GM20431 (cell line): ENCODE results near the gene CERS1.

Experiments
- in situ Hi-C: fragments of 300-500 bp; cut with MseI, MboI; formaldehyde crosslinking; loops from one replicate; pipeline ENCODE4 v1.15.0; 2020; ENCODE audit warnings: low sequenced_read_pairs; ENCODE audit not compliant: unreplicated experiment

CERS1 gene, protein sequence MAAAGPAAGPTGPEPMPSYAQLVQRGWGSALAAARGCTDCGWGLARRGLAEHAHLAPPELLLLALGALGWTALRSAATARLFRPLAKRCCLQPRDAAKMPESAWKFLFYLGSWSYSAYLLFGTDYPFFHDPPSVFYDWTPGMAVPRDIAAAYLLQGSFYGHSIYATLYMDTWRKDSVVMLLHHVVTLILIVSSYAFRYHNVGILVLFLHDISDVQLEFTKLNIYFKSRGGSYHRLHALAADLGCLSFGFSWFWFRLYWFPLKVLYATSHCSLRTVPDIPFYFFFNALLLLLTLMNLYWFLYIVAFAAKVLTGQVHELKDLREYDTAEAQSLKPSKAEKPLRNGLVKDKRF

DNA sequence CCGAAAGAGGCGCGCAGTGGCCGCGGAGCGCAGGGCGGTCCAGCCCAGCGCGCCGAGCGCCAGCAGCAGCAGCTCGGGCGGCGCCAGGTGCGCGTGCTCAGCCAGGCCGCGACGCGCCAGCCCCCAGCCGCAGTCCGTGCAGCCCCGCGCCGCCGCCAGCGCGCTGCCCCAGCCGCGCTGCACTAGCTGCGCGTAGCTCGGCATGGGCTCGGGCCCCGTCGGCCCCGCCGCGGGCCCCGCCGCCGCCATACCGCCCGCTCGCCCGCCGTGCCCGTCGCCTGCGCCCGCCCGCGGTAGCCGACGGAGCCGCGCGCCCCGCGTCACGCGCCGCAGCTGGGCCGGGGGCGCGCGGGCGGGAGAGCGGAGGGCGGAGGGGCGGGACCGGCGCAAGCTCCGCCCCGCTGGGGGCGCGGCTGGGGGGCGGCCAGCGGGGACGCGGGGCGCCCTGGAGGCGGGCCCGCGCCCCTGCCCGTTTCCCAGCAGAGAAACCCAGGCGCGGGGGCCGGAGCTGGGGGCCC, at the start of gene CERS1:
Gene CERS1 (minus strand): TSS at position 335 of the 518 bp plus-strand sequence. CDS start 86 bp downstream, at position 249.
- in situ Hi-C loops, result no loop called here

DNA sequence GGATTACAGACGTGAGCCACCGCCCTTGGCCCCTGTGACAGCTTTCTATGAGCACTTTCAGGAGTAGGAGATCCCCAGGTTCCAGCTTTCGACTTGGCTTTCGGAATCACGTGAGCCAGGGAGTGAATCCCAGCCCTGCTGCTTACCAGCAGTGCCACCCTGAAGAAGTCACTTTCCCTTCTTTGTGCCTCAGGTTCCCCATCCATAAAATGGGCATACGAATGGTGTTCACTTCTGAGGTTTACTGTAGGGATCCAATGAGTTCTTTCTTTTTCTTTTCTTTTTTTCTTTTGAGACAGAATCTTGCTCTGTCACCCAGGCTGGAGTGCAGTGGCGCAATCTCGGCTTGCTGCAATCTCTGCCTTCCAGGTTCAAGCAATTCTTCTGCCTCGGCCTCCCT, 49.3 kb upstream of the CERS1 start:
- in situ Hi-C loops, result no loop called here

GRCh38 chr19:18943465-18943864, 47.5 kb upstream of the CERS1 start:
- in situ Hi-C loops, result no loop called here

- in situ Hi-C loops, result no loop called here
Observed at GRCh38 chr19:18942692-18943091, 46.7 kb upstream of the CERS1 start.

- in situ Hi-C loops, result no loop called here
Observed at GRCh38 chr19:18941628-18942354, 45.8 kb upstream of the CERS1 start.

GRCh38 chr19:18940769-18941627, 45.0 kb upstream of the CERS1 start, which contains the start of gene HOMER3:
Gene HOMER3 (minus strand): TSS chr19:18941217. CDS start chr19:18938982, 2,235 bp downstream.
- in situ Hi-C loops, result no loop called here

GRCh38 chr19:18939922-18940768, 44.2 kb upstream of the CERS1 start:
- in situ Hi-C loops, result no loop called here

- in situ Hi-C loops, result no loop called here
Observed at GRCh38 chr19:18939163-18939562, 43.2 kb upstream of the CERS1 start.

DNA sequence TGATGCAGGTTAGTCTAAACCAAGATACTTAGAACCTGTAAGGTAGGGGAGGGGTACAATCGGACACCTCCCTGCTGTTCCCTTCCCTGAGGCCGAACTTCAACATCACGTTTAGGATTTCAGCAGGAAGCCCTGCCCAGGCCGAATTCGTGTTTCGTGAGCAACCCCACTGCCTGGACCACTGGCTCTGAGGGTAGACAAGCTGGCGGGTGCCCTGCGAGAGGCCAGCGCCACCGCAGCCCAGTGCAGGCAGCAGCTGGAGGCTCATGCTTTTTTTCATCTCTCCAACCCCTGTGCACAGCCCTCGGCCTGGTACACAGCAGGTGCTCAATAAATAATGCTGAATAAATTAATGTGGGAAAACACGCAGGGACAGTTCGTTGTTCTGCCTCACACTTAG, 37.3 kb upstream of the CERS1 start:
- in situ Hi-C loops, result no loop called here

DNA sequence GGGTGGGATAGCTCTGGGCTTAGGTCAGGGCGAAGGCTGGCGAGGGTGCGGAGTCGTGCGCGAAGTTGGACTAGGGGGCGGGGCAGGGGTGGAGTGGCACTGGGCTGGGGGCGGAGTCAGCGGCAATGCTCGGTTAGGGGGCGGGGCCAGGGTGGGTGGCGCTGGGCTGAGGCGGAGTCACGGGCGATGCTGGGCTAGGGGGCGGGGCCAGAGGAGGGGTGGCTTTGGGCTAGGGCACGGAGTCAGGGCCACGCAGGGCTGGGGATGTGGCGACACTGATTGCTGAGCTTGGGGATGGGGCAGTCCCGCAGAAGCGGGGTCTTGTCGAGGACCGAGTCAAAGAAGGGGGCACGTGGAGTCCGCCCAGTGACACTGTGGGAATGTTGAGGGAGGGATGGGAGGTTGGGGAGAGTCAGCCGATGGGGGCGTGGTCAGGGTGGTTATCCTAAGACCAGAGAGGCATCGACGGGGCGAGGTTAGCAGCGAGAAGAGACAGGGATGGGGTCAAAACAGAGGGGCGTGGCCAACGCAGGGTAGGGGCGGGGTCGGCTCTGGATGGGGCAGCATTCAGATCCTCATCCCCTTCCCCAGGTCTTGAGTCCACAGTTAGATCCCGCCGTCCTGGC, 36.4 kb upstream of the CERS1 start:
- in situ Hi-C loops, result no loop called here

- in situ Hi-C loops, result no loop called here
Observed at GRCh38 chr19:18931316-18932162, 35.6 kb upstream of the CERS1 start.

GRCh38 chr19:18929311-18929710, 33.4 kb upstream of the CERS1 start:
- in situ Hi-C loops, result no loop called here

- in situ Hi-C loops, result no loop called here
Observed at GRCh38 chr19:18928018-18928805, 32.3 kb upstream of the CERS1 start.

GRCh38 chr19:18924684-18925213, 28.8 kb upstream of the CERS1 start:
- in situ Hi-C loops, result no loop called here

DNA sequence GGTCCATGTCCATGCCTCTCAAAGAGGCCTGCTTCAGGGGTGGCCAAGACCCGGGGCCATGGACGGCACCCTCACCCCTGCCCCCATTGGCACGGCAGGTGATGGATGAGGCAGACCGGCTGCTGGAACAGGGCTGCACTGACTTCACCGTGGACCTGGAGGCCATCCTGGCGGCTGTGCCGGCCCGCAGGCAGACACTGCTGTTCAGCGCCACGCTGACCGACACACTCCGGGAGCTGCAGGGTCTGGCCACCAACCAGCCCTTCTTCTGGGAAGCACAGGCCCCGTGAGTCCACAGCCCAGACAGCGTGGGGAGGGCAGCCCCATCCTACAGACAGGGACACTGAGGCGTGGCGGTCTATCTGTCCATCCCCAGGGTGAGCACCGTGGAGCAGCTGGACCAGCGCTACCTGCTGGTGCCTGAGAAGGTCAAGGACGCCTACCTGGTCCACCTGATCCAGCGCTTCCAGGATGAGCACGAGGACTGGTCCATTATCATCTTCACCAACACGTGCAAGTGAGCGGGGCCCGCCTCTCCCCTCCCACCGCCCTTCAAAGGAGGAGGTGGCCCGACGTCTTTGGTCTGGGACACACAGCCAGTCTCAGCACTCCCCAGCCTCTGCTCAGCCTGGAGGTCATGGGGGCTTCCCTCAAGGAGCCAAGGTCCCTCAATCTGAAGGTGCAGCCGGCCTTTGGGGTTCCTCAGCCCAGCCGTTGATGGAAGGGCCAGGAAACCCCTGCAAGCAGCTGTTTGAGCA, 26.4 kb upstream of the CERS1 start:
- in situ Hi-C loops, result no loop called here

- in situ Hi-C loops, result no loop called here
Observed at GRCh38 chr19:18921593-18921992, 25.6 kb upstream of the CERS1 start.
